ENCODE results near the gene SH3GL2.

SH3GL2 gene

GRCh38 chr9:17594961-17595360 lies 16.1 kb downstream of the SH3GL2 start:
- Mint-ChIP-seq H3K4me3 (no peak overlapping the region), H3K27ac (no peak overlapping the region), H3K27me3 (ENCODE audit: low read depth) (no peaks in the 10 kb centered on the region), H3K4me1 (no peaks in the 10 kb centered on the region), H3K9me3 (no peaks in the 10 kb centered on the region), H3K36me3 (ENCODE audit: low read depth) (no peaks in the 10 kb centered on the region)
- TF ChIP-seq, protein P1, sequence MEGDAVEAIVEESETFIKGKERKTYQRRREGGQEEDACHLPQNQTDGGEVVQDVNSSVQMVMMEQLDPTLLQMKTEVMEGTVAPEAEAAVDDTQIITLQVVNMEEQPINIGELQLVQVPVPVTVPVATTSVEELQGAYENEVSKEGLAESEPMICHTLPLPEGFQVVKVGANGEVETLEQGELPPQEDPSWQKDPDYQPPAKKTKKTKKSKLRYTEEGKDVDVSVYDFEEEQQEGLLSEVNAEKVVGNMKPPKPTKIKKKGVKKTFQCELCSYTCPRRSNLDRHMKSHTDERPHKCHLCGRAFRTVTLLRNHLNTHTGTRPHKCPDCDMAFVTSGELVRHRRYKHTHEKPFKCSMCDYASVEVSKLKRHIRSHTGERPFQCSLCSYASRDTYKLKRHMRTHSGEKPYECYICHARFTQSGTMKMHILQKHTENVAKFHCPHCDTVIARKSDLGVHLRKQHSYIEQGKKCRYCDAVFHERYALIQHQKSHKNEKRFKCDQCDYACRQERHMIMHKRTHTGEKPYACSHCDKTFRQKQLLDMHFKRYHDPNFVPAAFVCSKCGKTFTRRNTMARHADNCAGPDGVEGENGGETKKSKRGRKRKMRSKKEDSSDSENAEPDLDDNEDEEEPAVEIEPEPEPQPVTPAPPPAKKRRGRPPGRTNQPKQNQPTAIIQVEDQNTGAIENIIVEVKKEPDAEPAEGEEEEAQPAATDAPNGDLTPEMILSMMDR (IDR thresholded peaks at IDR 0.05; ENCODE audit: unreplicated experiment in 3 of 3), result no peak

- Mint-ChIP-seq H3K4me3 (no peak overlapping the region), H3K27ac (no peak overlapping the region), H3K36me3 (ENCODE audit: low read depth) (no peaks in the 10 kb centered on the region), H3K9me3 (no peaks in the 10 kb centered on the region), H3K27me3 (ENCODE audit: low read depth) (no peaks in the 10 kb centered on the region), H3K4me1 (no peaks in the 10 kb centered on the region)
- TF ChIP-seq, protein P1 (IDR thresholded peaks at IDR 0.05; ENCODE audit: unreplicated experiment in 3 of 3), result no peak
Measured at GRCh38 chr9:17597977-17598376, 19.1 kb downstream of the SH3GL2 start.

GRCh38 chr9:17600962-17601593 lies 22.2 kb downstream of the SH3GL2 start:
- TF ChIP-seq, protein P1 (IDR thresholded peaks at IDR 0.05; ENCODE audit: unreplicated experiment in 3 of 3), result no peak
- H3K9me3 Mint-ChIP-seq, result no peaks in the 10 kb centered on the region
- H3K4me1 Mint-ChIP-seq, result no peaks in the 10 kb centered on the region
- H3K4me3 Mint-ChIP-seq, result no peak overlapping the region
- H3K27me3 Mint-ChIP-seq (ENCODE audit: low read depth), result no peaks in the 10 kb centered on the region
- H3K27ac Mint-ChIP-seq, result peak overlapping the region in 1 of 3 experiments; percentile 20
- H3K36me3 Mint-ChIP-seq (ENCODE audit: low read depth), result no peaks in the 10 kb centered on the region

DNA sequence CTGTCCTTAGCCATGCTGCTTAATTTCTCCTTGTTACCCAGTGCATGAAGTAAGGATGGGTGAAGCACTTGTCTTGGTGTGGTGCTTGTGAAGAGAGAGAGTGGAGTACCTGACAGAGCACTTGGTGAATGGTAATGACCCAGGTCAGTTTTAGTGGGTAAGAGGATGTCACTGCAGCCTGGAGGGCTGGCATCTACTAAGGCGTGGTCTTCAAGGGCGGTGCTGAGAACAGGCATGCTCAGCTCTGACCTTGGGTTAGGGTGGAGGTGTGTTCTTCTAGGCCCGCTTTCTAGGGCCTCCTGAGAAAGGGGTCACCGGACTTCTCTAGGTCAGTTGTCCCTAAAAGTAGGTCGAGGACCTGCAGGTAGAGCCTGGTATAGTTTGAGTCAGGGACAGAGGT lies 25.7 kb downstream of the SH3GL2 start:
- Mint-ChIP-seq H3K36me3 (ENCODE audit: low read depth) (no peaks in the 10 kb centered on the region), H3K27me3 (ENCODE audit: low read depth) (peaks cover 4% of the 10 kb centered on the region), H3K4me3 (no peak overlapping the region), H3K9me3 (no peaks in the 10 kb centered on the region), H3K4me1 (no peaks in the 10 kb centered on the region), H3K27ac (no peak overlapping the region)
- TF ChIP-seq, protein P1 (IDR thresholded peaks at IDR 0.05; ENCODE audit: unreplicated experiment in 3 of 3), result no peak

GRCh38 chr9:17609312-17610005 lies 30.6 kb downstream of the SH3GL2 start:
- no peak overlapping the region for H3K27ac Mint-ChIP-seq
- no peaks in the 10 kb centered on the region for H3K4me1 Mint-ChIP-seq
- no peaks in the 10 kb centered on the region for H3K9me3 Mint-ChIP-seq
- no peak overlapping the region for H3K4me3 Mint-ChIP-seq
- H3K36me3 Mint-ChIP-seq (ENCODE audit: low read depth), result no peaks in the 10 kb centered on the region
- H3K27me3 Mint-ChIP-seq (ENCODE audit: low read depth), result peaks cover 15% of the 10 kb centered on the region
- TF ChIP-seq, protein P1 (IDR thresholded peaks at IDR 0.05; ENCODE audit: unreplicated experiment in 3 of 3), result no peak

- Mint-ChIP-seq H3K27me3 (ENCODE audit: low read depth) (peaks cover 15% of the 10 kb centered on the region), H3K36me3 (ENCODE audit: low read depth) (no peaks in the 10 kb centered on the region), H3K4me3 (no peak overlapping the region), H3K4me1 (no peaks in the 10 kb centered on the region), H3K9me3 (no peaks in the 10 kb centered on the region), H3K27ac (no peak overlapping the region)
- TF ChIP-seq, protein P1 (IDR thresholded peaks at IDR 0.05; ENCODE audit: unreplicated experiment in 3 of 3), result no peak
Measured at GRCh38 chr9:17611342-17611741, 32.5 kb downstream of the SH3GL2 start.

All from nephron (organoid).